AG04450 (cell line): Measurements from ENCODE around the gene FARS2. TPM values are rescaled to one million over a fixed set of nuclear protein-coding genes. Genes with fewer than 3 reads are reported as not detected.

ENCODE experiments used
- CTCF ChIA-PET: fragments of 300-600, 350-600 bp; formaldehyde crosslinking; extraction: SDS; loops from one replicate; lab custom pipeline; 2022; ENCODE audit warnings: antibody characterized with exemption, inconsistent platforms; lab: Charles Lee
- POLR2A ChIA-PET: fragments of 350-600 bp; formaldehyde crosslinking; extraction: SDS; loops from one replicate; lab custom pipeline; 2021; ENCODE audit warnings: antibody characterized with exemption, inconsistent platforms; lab: Yijun Ruan, JAX
- DNase-seq: peaks from one replicate; pipeline ENCODE4 v3.0.0-alpha.2; 2011; ENCODE audit warnings: low read depth, low spot score
- H3K27ac ChIP-seq: one replicate; pipeline ENCODE4 v1.5.1; 2012; ENCODE audit warnings: low read depth, low read length, control low read depth
- H3K27me3 ChIP-seq: one replicate; pipeline ENCODE4 v1.6.0; 2012; ENCODE audit warnings: low read length; ENCODE audit not compliant: control insufficient read depth, insufficient read depth
- H3K4me3 ChIP-seq: 2 replicates; pipeline ENCODE4 v1.5.1; 2011; ENCODE audit warnings: mild to moderate bottlenecking, low read depth, low read length, control low read depth
- H3K9me3 ChIP-seq: 2 replicates; pipeline ENCODE4 v1.5.1; 2012; ENCODE audit warnings: low read length; ENCODE audit not compliant: control insufficient read depth, insufficient read depth
- polyA plus RNA-seq: library from polyadenylated mRNA; depleted of rRNA; stranded (reverse); fragments of >200 nt; gene quantifications from 2 replicates; pipeline ENCODE4 v1.2.3, GENCODE V29; 2011
- TF ChIP-seq, protein P1 (sequence below): IDR thresholded peaks from 2 replicates; pipeline ENCODE4 v1.5.1; 2011; ENCODE audit warnings: low read depth, low read length, control low read depth, inconsistent platforms

The FARS2 gene
- polyA plus RNA-seq, 1 experiment: 14.0 TPM

DNA sequence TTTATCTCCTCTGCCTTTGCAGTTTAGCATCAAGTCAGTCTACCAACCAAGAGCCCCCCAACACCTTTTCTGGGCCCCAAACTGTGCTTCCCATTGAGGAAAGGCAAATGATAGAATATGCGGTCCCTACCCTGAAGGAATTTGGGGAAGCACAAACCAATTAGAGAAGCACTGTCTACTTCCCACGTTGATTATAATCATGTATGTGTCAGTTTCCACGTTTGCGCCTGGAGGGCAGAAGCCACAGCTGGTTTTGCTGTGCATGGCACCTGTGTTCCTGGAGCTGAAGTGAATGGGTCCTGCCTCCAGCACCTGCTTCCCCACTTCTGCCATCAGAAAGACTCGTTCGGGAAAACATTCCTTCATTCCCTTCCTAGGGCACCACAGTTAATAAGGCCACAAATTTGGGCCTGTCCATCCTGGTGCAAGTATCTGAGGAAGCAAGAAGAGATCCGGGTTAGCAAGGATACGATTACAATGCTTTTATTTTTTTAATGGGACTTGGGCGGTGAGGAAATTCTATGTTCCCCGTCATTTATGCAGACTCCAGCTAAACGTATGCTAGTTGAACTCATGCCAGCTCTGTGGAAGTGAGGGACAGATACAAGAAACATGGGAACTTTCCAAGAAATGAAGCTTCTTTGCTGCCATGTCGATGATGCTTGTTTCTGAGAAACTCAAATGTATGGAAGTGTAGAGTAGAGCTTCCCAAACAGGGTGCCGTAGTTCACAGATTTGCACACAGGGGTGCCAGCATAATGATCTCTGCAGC lies 411.9 kb downstream of the FARS2 start:
- Histone ChIP-seq H3K9me3 (no peaks in the 10 kb centered on the region), H3K4me3 (no peak overlapping the region), H3K27ac (no peak overlapping the region), H3K27me3 (no peaks in the 10 kb centered on the region)
- no peak for DNase-seq
- CTCF ChIA-PET: interaction anchor here (1.9 kb wide), 1 partner anchor 251 kb away, joined by 6 read pairs; no protein-coding TSS in a partner anchor
- TF ChIP-seq, protein P1, sequence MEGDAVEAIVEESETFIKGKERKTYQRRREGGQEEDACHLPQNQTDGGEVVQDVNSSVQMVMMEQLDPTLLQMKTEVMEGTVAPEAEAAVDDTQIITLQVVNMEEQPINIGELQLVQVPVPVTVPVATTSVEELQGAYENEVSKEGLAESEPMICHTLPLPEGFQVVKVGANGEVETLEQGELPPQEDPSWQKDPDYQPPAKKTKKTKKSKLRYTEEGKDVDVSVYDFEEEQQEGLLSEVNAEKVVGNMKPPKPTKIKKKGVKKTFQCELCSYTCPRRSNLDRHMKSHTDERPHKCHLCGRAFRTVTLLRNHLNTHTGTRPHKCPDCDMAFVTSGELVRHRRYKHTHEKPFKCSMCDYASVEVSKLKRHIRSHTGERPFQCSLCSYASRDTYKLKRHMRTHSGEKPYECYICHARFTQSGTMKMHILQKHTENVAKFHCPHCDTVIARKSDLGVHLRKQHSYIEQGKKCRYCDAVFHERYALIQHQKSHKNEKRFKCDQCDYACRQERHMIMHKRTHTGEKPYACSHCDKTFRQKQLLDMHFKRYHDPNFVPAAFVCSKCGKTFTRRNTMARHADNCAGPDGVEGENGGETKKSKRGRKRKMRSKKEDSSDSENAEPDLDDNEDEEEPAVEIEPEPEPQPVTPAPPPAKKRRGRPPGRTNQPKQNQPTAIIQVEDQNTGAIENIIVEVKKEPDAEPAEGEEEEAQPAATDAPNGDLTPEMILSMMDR: no peak
- POLR2A ChIA-PET: interaction anchor here (0.6 kb wide), 1 partner anchor 49 kb away, joined by 3 read pairs; no protein-coding TSS in a partner anchor

DNA sequence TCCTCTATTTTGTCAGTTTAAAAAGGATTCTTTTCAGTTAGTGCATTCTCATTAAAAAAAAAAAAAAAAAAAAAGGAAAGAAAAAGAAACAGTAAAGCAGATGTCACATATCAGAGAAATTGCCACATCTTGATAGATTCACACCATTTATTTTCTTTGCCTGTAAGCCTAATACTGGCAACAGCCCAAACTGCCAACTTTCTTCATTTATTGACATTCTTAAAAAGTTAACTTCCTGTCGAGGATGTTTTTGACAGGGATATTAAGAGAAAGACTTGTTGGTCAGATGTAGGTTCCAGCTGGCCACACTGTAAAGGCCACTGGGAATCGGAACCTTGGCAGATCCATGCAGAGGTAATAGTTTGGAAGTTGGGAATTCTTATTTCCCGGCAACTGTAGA lies 412.8 kb downstream of the FARS2 start:
- Histone ChIP-seq H3K9me3 (no peaks in the 10 kb centered on the region), H3K27ac (no peak overlapping the region), H3K4me3 (no peak overlapping the region), H3K27me3 (no peaks in the 10 kb centered on the region)
- POLR2A ChIA-PET: no interaction called here
- CTCF ChIA-PET: interaction anchor here (1.9 kb wide), 1 partner anchor 252 kb away, joined by 6 read pairs; no protein-coding TSS in a partner anchor
- DNase-seq: no peak
- TF ChIP-seq, protein P1: no peak

DNA sequence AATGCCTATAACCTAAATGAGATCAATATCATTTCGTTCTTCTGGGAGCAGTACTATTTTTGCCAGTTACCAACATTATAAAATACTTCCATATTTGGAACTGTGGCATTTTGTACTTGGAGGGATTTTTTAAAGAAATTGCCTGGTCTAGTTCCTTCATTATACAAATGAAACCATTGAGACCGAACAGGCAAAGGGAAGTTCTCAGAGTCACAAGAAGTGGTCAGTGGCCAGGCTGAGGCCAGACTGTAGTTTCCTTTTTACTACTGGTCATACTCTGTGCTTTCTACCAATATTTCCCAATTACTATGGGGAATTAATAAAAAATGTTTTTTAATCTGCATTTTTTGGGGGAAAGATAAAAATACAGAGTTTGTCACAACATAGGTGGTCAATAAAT lies 413.4 kb downstream of the FARS2 start:
- no peak overlapping the region for H3K4me3 ChIP-seq
- no peaks in the 10 kb centered on the region for H3K27me3 ChIP-seq
- no peaks in the 10 kb centered on the region for H3K9me3 ChIP-seq
- no peak overlapping the region for H3K27ac ChIP-seq
- ChIA-PET CTCF (no interaction called here), POLR2A (no interaction called here)
- TF ChIP-seq, protein P1: no peak
- DNase-seq: no peak

DNA sequence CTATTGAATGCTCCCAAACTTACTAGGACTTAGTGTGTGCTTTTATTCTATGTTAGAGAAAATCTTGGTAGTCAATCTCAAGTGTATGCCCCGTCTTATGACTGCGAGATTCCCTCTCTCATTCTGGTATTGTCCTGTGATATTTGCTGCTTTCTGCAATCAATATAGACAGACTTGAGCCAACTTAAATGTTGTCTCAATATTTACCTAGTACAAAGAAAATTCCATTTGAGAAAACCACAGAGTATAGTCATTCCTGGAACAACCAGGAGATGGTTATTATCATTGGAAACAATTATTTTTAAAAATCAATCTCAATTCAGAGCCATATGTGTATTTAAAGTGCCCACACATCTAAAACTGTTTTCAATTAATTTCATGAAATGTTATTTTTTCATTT lies 415.4 kb downstream of the FARS2 start:
- no peaks in the 10 kb centered on the region for H3K27me3 ChIP-seq
- no peaks in the 10 kb centered on the region for H3K9me3 ChIP-seq
- TF ChIP-seq, protein P1: no peak
- DNase-seq: no peak
- POLR2A ChIA-PET: no interaction called here
- no peak overlapping the region for H3K27ac ChIP-seq
- CTCF ChIA-PET: interaction anchor here (0.6 kb wide), 1 partner anchor 673 kb away, joined by 7 read pairs; no protein-coding TSS in a partner anchor
- no peak overlapping the region for H3K4me3 ChIP-seq
